Lower lobe of right lung (tissue), 2 donors: ENCODE data around the gene PKP3. TPM values are rescaled to one million over a fixed set of nuclear protein-coding genes. Genes with fewer than 3 reads are reported as not detected.

Experiments used
- ATAC-seq, 2 donors: fragments of 200-7000 bp; cut with Tn5 transposase; one replicate each; pipeline ENCODE4 v1.9.1; 2020 to 2022; ENCODE audit warnings: mild to moderate bottlenecking in 2 of 2, moderate library complexity in 2 of 2
- DNase-seq: peaks from one replicate; pipeline ENCODE4 v3.0.0-alpha.2; 2020
- H3K27ac ChIP-seq: fragments of 200-600 bp; one replicate; pipeline ENCODE4 v1.8.0; 2022
- H3K27me3 ChIP-seq: fragments of 200-600 bp; one replicate; pipeline ENCODE4 v1.8.0; 2022; ENCODE audit warnings: low read depth
- H3K36me3 ChIP-seq: fragments of 200-600 bp; one replicate; pipeline ENCODE4 v1.8.0; 2022; ENCODE audit warnings: mild to moderate bottlenecking
- H3K4me1 ChIP-seq: fragments of 200-600 bp; one replicate; pipeline ENCODE4 v1.8.0; 2022
- H3K4me3 ChIP-seq: fragments of 200-600 bp; one replicate; pipeline ENCODE4 v1.8.0; 2022; ENCODE audit warnings: mild to moderate bottlenecking
- H3K9me3 ChIP-seq: fragments of 200-600 bp; one replicate; pipeline ENCODE4 v1.8.0; 2022
- CTCF ChIP-seq: fragments of 200-600 bp; IDR thresholded peaks from one replicate; pipeline ENCODE4 v1.8.0; 2022; ENCODE audit warnings: antibody characterized with exemption, mild to moderate bottlenecking
- intact Hi-C: fragments of 100-400 bp; cut with DNase I; formaldehyde crosslinking; loops from one replicate; pipeline ENCODE4 v1.11.0; 2022
- total RNA-seq: library from RNA; stranded (reverse); fragmentation: NEBNext Ultra II Directional; extraction: Animal tissue kit (Norgen Biotek cat#: 25700); gene quantifications from one replicate; pipeline ENCODE4 v1.2.1, GENCODE V29; 2021
- donor health status: DM: no; HTN: yes; CAD: no; lungs with severe emphysema.

Gene PKP3
- total RNA-seq, 1 donor from 2014 or later: 23.1 TPM

DNA sequence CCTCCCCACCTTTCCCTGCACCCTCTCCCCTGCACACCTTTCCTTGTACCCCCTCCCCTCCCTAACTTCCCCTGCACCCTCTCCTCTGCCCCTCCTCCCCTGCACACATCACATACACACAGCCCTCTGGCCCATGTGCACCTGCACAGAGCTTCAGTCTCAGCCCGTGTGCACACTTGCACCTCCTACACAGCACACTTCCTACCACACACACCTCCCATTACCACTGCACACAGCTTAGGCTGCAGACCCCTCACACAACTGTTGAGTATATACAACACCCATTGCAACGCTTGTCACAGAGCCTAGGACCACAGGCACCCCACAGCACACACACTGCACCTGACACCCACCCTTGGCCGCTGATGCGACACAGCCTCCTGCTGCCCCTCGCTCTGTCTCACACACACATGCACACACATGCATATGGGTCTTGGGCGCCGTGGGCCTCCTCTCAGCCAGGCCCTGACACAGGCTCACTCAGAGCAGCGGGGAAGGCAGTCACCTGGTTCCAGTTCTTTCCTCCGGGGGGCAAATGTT lies 20.4 kb downstream of the PKP3 start:
- H3K4me1 ChIP-seq: peaks cover 38% of the 10 kb centered on the region
- ATAC-seq (no peak), DNase-seq (no peak)
- H3K36me3 ChIP-seq: no peaks in the 10 kb centered on the region
- TF ChIP-seq CTCF: no peak
- intact Hi-C loops: no loop called here
- no peaks in the 10 kb centered on the region for H3K9me3 ChIP-seq
- H3K27ac ChIP-seq: peak overlapping the region; percentile 76
- H3K4me3 ChIP-seq: peak overlapping the region; percentile 60
- H3K27me3 ChIP-seq: no peaks in the 10 kb centered on the region

DNA sequence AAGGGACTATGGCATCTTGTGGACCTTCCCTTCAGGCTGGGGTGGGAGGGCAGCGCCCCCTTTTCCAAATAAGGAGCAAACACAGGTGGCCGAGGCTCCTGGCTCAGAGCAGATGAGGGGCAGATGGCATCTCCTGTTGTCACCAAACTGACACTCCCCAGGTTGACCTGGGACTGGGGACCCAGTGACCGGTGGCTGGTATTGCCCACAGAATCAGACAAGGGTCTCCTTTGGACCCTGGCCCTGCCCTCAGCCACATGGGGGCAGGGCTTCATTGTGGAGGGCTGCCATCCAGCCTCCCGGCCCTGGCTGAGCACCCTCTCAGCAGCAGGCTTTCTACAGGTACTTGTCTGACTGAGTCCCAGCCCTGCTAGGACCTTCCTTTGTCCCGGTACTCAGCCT lies 21.6 kb downstream of the PKP3 start:
- Histone ChIP-seq H3K27me3 (no peaks in the 10 kb centered on the region), H3K4me1 (peaks cover 38% of the 10 kb centered on the region), H3K36me3 (no peaks in the 10 kb centered on the region), H3K4me3 (peak overlapping the region; percentile 74), H3K27ac (peak overlapping the region; percentile 94), H3K9me3 (no peaks in the 10 kb centered on the region)
- DNase-seq (peak; percentile 43), ATAC-seq (no peak)
- no peak for TF ChIP-seq CTCF
- intact Hi-C loops: no loop called here

- TF ChIP-seq CTCF: no peak
- H3K4me3 ChIP-seq: peak overlapping the region; percentile 74
- H3K36me3 ChIP-seq: no peaks in the 10 kb centered on the region
- ATAC-seq (peak; percentile 5 to 27), DNase-seq (peak; percentile 49)
- no peaks in the 10 kb centered on the region for H3K9me3 ChIP-seq
- peaks cover 38% of the 10 kb centered on the region for H3K4me1 ChIP-seq
- H3K27ac ChIP-seq: peak overlapping the region; percentile 94
- no peaks in the 10 kb centered on the region for H3K27me3 ChIP-seq
- intact Hi-C loops: no loop called here
Observed at GRCh38 chr11:416051-416756, 22.2 kb downstream of the PKP3 start.

DNA sequence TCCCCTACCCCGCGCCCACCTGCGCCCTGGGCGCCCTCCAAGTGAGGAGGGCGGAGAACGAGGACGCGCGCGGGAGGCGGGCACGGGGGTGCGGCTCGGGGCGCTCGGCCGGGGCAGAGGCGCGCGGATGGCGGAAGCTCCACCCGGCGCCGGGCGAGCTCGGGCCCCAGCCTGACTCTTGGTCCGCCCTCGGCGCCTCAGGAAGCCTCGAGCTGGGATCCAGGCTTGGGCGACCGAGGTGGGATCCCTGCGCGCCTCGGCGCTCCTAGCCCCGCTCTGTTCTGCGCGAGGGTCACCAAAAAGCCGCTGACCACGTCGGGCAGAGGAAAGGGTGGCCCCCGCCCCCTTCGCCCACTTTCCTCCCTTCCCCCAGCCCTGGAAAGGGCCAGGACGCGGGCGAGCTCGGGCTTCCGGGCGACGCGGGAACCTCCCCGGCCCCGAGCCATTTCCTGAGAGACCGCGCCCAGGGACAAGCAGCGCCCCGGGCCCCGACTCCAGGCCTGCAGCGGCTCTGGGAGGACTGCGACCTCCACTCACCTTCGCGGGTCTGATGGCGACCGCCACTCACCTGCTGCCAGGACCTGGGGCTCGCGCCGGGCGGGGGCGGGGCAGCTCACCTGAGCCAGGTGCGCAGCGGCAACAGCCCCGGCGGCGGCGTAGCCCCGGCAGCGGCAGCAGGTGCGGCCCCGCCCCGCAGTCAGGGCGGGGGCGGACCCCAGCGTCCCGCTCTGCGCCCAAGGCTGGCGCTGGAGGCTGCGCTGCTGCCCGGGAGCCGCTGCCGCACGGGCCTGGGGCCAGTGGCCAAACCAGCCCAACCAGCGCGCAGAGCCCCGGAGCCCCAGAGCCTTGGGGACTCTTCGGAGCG lies 23.0 kb downstream of the PKP3 start:
- DNase-seq (peak; percentile 85), ATAC-seq (peak; percentile 82 to 90)
- no peaks in the 10 kb centered on the region for H3K27me3 ChIP-seq
- no peaks in the 10 kb centered on the region for H3K9me3 ChIP-seq
- intact Hi-C loops: no loop called here
- H3K27ac ChIP-seq: peak overlapping the region; percentile 94
- H3K4me1 ChIP-seq: peaks cover 38% of the 10 kb centered on the region
- H3K36me3 ChIP-seq: no peaks in the 10 kb centered on the region
- no peak for TF ChIP-seq CTCF
- peak overlapping the region; percentile 74 for H3K4me3 ChIP-seq

DNA sequence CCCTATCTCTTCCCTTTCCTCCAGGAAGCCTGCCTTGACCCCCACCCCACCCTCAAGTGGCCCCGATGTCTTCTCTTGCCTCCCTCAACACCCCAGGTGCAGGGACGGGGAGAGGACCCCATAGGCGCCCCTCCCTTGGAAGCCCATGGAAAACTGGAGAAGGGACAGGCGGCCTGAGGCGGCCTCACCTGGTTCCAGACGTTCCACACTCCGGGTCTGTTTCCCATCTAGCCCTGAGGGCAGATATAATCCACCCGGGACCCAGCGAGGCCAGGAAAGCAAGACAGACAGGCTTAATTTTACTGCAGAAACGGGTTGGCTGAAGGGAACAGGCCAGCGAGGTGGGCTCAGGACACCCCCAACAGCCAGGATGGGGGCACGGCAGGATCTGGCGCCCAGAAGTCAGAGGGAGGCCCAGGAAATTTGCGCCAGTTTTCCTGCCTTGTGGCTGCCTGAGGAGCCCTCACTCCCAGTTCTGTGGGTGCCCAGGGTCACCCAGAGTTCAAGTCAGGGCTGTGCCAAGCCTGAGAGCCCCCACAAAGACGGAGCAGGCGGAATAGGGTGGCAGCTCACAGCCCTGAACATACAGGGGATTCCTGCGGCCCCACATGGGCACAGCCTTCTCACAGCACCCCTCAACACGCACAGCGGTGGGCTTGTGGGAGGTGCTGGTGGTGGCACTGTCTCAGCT lies 23.8 kb downstream of the PKP3 start:
- Histone ChIP-seq H3K4me3 (peak overlapping the region; percentile 74), H3K27ac (peak overlapping the region; percentile 94), H3K36me3 (no peaks in the 10 kb centered on the region), H3K9me3 (no peaks in the 10 kb centered on the region), H3K4me1 (peaks cover 36% of the 10 kb centered on the region), H3K27me3 (no peaks in the 10 kb centered on the region)
- TF ChIP-seq CTCF: no peak
- ATAC-seq (no peak), DNase-seq (peak; percentile 44)
- intact Hi-C loops: no loop called here
